ENCODE results near the gene PAK1IP1.

DNA sequence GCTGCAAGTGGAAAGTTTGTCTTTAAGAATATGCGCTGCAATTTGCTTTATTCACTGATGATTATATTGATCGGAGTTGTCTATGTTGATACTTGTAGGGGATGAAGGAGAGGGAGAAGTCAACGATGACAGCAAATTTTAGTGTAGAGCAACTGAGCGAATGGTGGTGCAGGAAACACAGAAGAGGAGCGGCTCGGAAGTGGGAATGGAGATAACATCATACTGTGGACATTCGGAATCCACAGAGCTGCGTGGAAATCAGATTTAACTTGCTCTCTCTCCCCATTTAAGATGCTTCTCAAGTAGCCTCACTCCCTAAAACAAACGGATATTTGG is 52.1 kb downstream of the PAK1IP1 start:
- TF ChIP-seq, protein P1, sequence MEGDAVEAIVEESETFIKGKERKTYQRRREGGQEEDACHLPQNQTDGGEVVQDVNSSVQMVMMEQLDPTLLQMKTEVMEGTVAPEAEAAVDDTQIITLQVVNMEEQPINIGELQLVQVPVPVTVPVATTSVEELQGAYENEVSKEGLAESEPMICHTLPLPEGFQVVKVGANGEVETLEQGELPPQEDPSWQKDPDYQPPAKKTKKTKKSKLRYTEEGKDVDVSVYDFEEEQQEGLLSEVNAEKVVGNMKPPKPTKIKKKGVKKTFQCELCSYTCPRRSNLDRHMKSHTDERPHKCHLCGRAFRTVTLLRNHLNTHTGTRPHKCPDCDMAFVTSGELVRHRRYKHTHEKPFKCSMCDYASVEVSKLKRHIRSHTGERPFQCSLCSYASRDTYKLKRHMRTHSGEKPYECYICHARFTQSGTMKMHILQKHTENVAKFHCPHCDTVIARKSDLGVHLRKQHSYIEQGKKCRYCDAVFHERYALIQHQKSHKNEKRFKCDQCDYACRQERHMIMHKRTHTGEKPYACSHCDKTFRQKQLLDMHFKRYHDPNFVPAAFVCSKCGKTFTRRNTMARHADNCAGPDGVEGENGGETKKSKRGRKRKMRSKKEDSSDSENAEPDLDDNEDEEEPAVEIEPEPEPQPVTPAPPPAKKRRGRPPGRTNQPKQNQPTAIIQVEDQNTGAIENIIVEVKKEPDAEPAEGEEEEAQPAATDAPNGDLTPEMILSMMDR (IDR thresholded peaks at IDR 0.05): no peak
- TF ChIP-seq EZH2phosphoT487 (IDR thresholded peaks at IDR 0.05): no peak
- no peak for TF ChIP-seq EZH2 (IDR thresholded peaks at IDR 0.05)
